IPS DF 6.9 (cell line): ENCODE results near the gene KHSRP.
A peak's percentile ranks its signal among the peaks of the same experiment; 100 is the strongest.

Source experiments
- DNase-seq: peaks from one replicate; pipeline ENCODE4 v3.0.0-alpha.2; 2013; ENCODE audit warnings: low read depth, low spot score
- H3K27ac ChIP-seq: one replicate; pipeline ENCODE4 v1.5.1; 2013; ENCODE audit warnings: low read length, control low read depth
- H3K27me3 ChIP-seq: 2 replicates; pipeline ENCODE4 v1.6.1; 2013; ENCODE audit warnings: mild to moderate bottlenecking, low read length; ENCODE audit not compliant: control insufficient read depth, insufficient read depth
- H3K36me3 ChIP-seq: 2 replicates; pipeline ENCODE4 v1.6.1; 2013; ENCODE audit warnings: low read length; ENCODE audit not compliant: control insufficient read depth, insufficient read depth
- H3K4me1 ChIP-seq: 2 replicates; pipeline ENCODE4 v1.6.1; 2013; ENCODE audit warnings: low read length; ENCODE audit not compliant: control insufficient read depth, insufficient read depth
- H3K4me3 ChIP-seq: 2 replicates; pipeline ENCODE4 v1.5.1; 2013; ENCODE audit warnings: mild to moderate bottlenecking, low read length
- H3K9me3 ChIP-seq: 2 replicates; pipeline ENCODE4 v1.6.1; 2013; ENCODE audit warnings: low read length, inconsistent platforms; ENCODE audit not compliant: control insufficient read depth, insufficient read depth
- WGBS: extraction: QIAGEN DNeasy Blood & Tissue Kit; methylation state at CpG from one replicate; pipeline ENCODE4 v1.1.7; 2013; ENCODE audit warnings: mixed read lengths, missing lambda C conversion rate; ENCODE audit not compliant: insufficient read length, insufficient coverage; 5-methylcytosine and 5-hydroxymethylcytosine counted together

Gene KHSRP

GRCh38 chr19:6374161-6374709, 50.4 kb downstream of the KHSRP start:
- Histone ChIP-seq H3K36me3 (peaks cover 7% of the 10 kb centered on the region; the same call in 1 of the 2 replicates), H3K9me3 (no peaks in the 10 kb centered on the region), H3K27ac (no peak overlapping the region), H3K4me3 (no peak overlapping the region; the same call in 1 of the 2 replicates), H3K27me3 (no peaks in the 10 kb centered on the region), H3K4me1 (peaks cover 2% of the 10 kb centered on the region)
- no peak for DNase-seq
- no CpG with 5 or more reads among the region's 29 CpGs for WGBS

- H3K27ac ChIP-seq: no peak overlapping the region
- no peak for DNase-seq
Observed at GRCh38 chr19:6373813-6374108, 50.9 kb downstream of the KHSRP start.

GRCh38 chr19:6373096-6373812, 51.4 kb downstream of the KHSRP start:
- peaks cover 7% of the 10 kb centered on the region for H3K36me3 ChIP-seq
- peak; percentile 92 for DNase-seq
- no peaks in the 10 kb centered on the region for H3K9me3 ChIP-seq
- H3K4me1 ChIP-seq: peaks cover 2% of the 10 kb centered on the region
- H3K27me3 ChIP-seq: no peaks in the 10 kb centered on the region
- no CpG with 5 or more reads among the region's 53 CpGs for WGBS
- H3K4me3 ChIP-seq: peak overlapping the region; percentile 97; the same call in 1 of the 2 replicates
- no peak overlapping the region for H3K27ac ChIP-seq

More at GRCh38 chr19:6373813-6374108, 50.9 kb downstream of the KHSRP start:
- Histone ChIP-seq H3K4me3 (peak overlapping the region; percentile 6; the same call in 1 of the 2 replicates), H3K4me1 (peaks cover 2% of the 10 kb centered on the region), H3K9me3 (no peaks in the 10 kb centered on the region), H3K36me3 (peaks cover 7% of the 10 kb centered on the region; the same call in 1 of the 2 replicates), H3K27me3 (no peaks in the 10 kb centered on the region)
- WGBS: no CpG with 5 or more reads among the region's 5 CpGs

GRCh38 chr19:6372594-6373095, 52.0 kb downstream of the KHSRP start, which contains the start of gene ALKBH7:
Gene ALKBH7, plus strand, starts transcription at chr19:6372794. Its CDS starts 27 bp downstream, at chr19:6372821.
- H3K36me3 ChIP-seq: peaks cover 7% of the 10 kb centered on the region
- no peak within 1 kb of the TSS for H3K27ac ChIP-seq
- no CpG with 5 or more reads among the region's 47 CpGs for WGBS
- H3K4me3 ChIP-seq: peak within 1 kb of the TSS; percentile 97
- H3K4me1 ChIP-seq: peaks cover 2% of the 10 kb centered on the region
- no peaks in the 10 kb centered on the region for H3K27me3 ChIP-seq
- no peaks in the 10 kb centered on the region for H3K9me3 ChIP-seq
- DNase-seq: peak; percentile 98

- peaks cover 4% of the 10 kb centered on the region for H3K36me3 ChIP-seq
- no peaks in the 10 kb centered on the region for H3K9me3 ChIP-seq
- no peaks in the 10 kb centered on the region for H3K4me1 ChIP-seq
- no CpG with 5 or more reads among the region's 21 CpGs for WGBS
- H3K27ac ChIP-seq: no peak overlapping the region
- H3K27me3 ChIP-seq: no peaks in the 10 kb centered on the region
- H3K4me3 ChIP-seq: no peak overlapping the region
- no peak for DNase-seq
Observed at GRCh38 chr19:6364353-6364752, 60.3 kb downstream of the KHSRP start.
